B cell (primary cell): ENCODE measurements around the gene CRY2. TPM values are rescaled to one million over a fixed set of nuclear protein-coding genes. Genes with fewer than 3 reads are reported as not detected.

Source experiments
- ATAC-seq: fragments of 200-7000 bp; cut with Tn5 transposase; one replicate; pipeline ENCODE4 v1.10.0; 2021; ENCODE audit warnings: low read depth, mild to moderate bottlenecking, moderate number of reproducible peaks, moderate library complexity
- CTCF ChIA-PET: fragments of 350-600 bp; sonication (Branson Sonifier 250); formaldehyde crosslinking; loops from one replicate; lab custom pipeline; 2021; ENCODE audit warnings: antibody characterized with exemption, inconsistent platforms; lab: Charles Lee
- POLR2A ChIA-PET: fragments of 350-600 bp; sonication (Branson Sonifier 250); formaldehyde crosslinking; loops from one replicate; lab custom pipeline; 2021; ENCODE audit warnings: antibody characterized with exemption; lab: Charles Lee
- DNase-seq: peaks from one replicate; pipeline ENCODE4 v3.0.0; 2013
- H2AFZ ChIP-seq: 2 replicates; pipeline ENCODE4 v1.6.1; 2012; ENCODE audit warnings: mild to moderate bottlenecking, low read depth, low read length; ENCODE audit not compliant: insufficient read depth, poor library complexity, severe bottlenecking
- H3K27ac ChIP-seq, 2 donors: 1 replicate in 1 of 2; 2 replicates in 1 of 2; pipeline ENCODE4 v1.5.1; 2012 to 2013; ENCODE audit warnings: low read length in 2 of 2, mild to moderate bottlenecking in 2 of 2, moderate library complexity in 1 of 2
- H3K27me3 ChIP-seq, 4 experiments: fragments of 200-600 bp in 1 of 4; sonication (generic) in 1 of 4; replicated peaks in 1 of 4; 1 replicate in 2 of 4; 2 replicates in 2 of 4; pipeline versions ENCODE4 v1.6.1 to v1.7.0; 2013 to 2016; ENCODE audit warnings: low read length in 3 of 4, mild to moderate bottlenecking in 2 of 4, mixed read lengths in 1 of 4, moderate library complexity in 1 of 4; ENCODE audit not compliant: insufficient read depth in 4 of 4, control insufficient read depth in 3 of 4; ENCODE audit errors: control extremely low read depth in 1 of 4
- H3K36me3 ChIP-seq, 2 experiments: replicated peaks in 1 of 2; 1 replicate in 1 of 2; 2 replicates in 1 of 2; pipeline versions ENCODE4 v1.6.1 to v1.7.1; 2013; ENCODE audit warnings: low read length in 1 of 2; ENCODE audit not compliant: insufficient read depth in 2 of 2, control insufficient read depth in 1 of 2; ENCODE audit errors: control extremely low read depth in 1 of 2, extremely low read depth in 1 of 2
- H3K4me1 ChIP-seq, 2 donors: fragments of 200-600 bp in 1 of 2; sonication (generic) in 1 of 2; 1 replicate in 1 of 2; 2 replicates in 1 of 2; pipeline versions ENCODE4 v1.5.1 to v1.6.1; 2013 to 2017; ENCODE audit warnings: low read length in 2 of 2; ENCODE audit not compliant: control insufficient read depth in 2 of 2, insufficient read depth in 2 of 2
- H3K4me2 ChIP-seq: replicated peaks from 2 replicates; pipeline ENCODE3; 2012; ENCODE audit warnings: mild to moderate bottlenecking, low read depth, low read length; ENCODE audit not compliant: poor library complexity, severe bottlenecking
- H3K4me3 ChIP-seq, 5 experiments: fragments of 200-600 bp in 1 of 5; sonication (generic) in 1 of 5; 1 replicate in 3 of 5; 2 replicates in 2 of 5; pipeline versions ENCODE4 v1.5.1 to v1.7.0; 2011 to 2016; ENCODE audit warnings: low read length in 4 of 5, mild to moderate bottlenecking in 4 of 5, low read depth in 2 of 5, control low read depth in 1 of 5, moderate library complexity in 1 of 5; ENCODE audit not compliant: insufficient read depth in 1 of 5; ENCODE audit errors: control extremely low read depth in 1 of 5, extremely low read depth in 1 of 5
- H3K79me2 ChIP-seq: fragments of 200-600 bp; sonication (generic); one replicate; pipeline ENCODE4 v1.6.0; 2016; ENCODE audit warnings: low read length; ENCODE audit not compliant: control insufficient read depth, insufficient read depth
- H3K9ac ChIP-seq: fragments of 200-600 bp; sonication (generic); 2 replicates; pipeline ENCODE4 v1.6.1; 2017; ENCODE audit warnings: mild to moderate bottlenecking, low read length, moderate library complexity
- H3K9me3 ChIP-seq, 3 donors: one replicate each; pipeline versions ENCODE4 v1.6.1 to v1.7.1; 2013; ENCODE audit warnings: low read length in 2 of 3; ENCODE audit not compliant: control insufficient read depth in 2 of 3, insufficient read depth in 1 of 3; ENCODE audit errors: control extremely low read depth in 1 of 3
- H4K20me1 ChIP-seq: 2 replicates; pipeline ENCODE4 v1.6.0; 2012; ENCODE audit warnings: mild to moderate bottlenecking, low read length; ENCODE audit not compliant: insufficient read depth, control insufficient read depth, poor library complexity, severe bottlenecking
- H3K27ac Mint-ChIP-seq: one replicate; pipeline ENCODE4 v1.8.0; 2021; ENCODE audit warnings: mixed read lengths
- H3K27me3 Mint-ChIP-seq: one replicate; pipeline ENCODE4 v1.8.0; 2021; ENCODE audit warnings: mixed read lengths
- H3K4me1 Mint-ChIP-seq: one replicate; pipeline ENCODE4 v1.8.0; 2021; ENCODE audit warnings: mixed read lengths
- H3K4me3 Mint-ChIP-seq: one replicate; pipeline ENCODE4 v1.8.0; 2021; ENCODE audit warnings: mixed read lengths
- H3K9me3 Mint-ChIP-seq: one replicate; pipeline ENCODE4 v1.8.0; 2022; ENCODE audit warnings: mixed read lengths; ENCODE audit not compliant: insufficient read depth
- CTCF ChIP-seq: fragments of 200-600 bp; IDR thresholded peaks from one replicate; pipeline ENCODE4 v1.8.0; 2022; ENCODE audit warnings: antibody characterized with exemption, mild to moderate bottlenecking
- EZH2 ChIP-seq: IDR thresholded peaks from 2 replicates; pipeline ENCODE4 v1.6.1; 2012; ENCODE audit warnings: borderline replicate concordance, low read depth, mild to moderate bottlenecking, moderate library complexity, low read length; ENCODE audit not compliant: insufficient read depth, poor library complexity, severe bottlenecking
- WGBS: methylation state at CpG from one replicate; pipeline ENCODE4 v1.1.5; 2013; ENCODE audit warnings: missing lambda C conversion rate; ENCODE audit not compliant: insufficient coverage; 5-methylcytosine and 5-hydroxymethylcytosine counted together
- intact Hi-C: fragments of 100-400 bp; cut with micrococcal nuclease; formaldehyde crosslinking; loops from one replicate; pipeline ENCODE4 v1.10.0; 2022
- polyA minus RNA-seq: library from RNA; depleted of rRNA, polyadenylated mRNA; stranded (reverse); fragments of >200 nt; gene quantifications from 2 replicates; pipeline ENCODE4 v1.2.3, GENCODE V29; 2012
- polyA plus RNA-seq: library from polyadenylated mRNA; depleted of rRNA; stranded (reverse); fragments of >200 nt; gene quantifications from 2 replicates; pipeline ENCODE4 v1.2.3, GENCODE V29; 2012
- total RNA-seq, 2 donors: library from RNA; stranded (reverse); fragments of 120-200 nt in 1 of 2; gene quantifications; 1 replicate in 1 of 2; 2 replicates in 1 of 2; pipeline versions ENCODE4 v1.2.3 to v1.2.4, GENCODE V29; 2013 to 2022

CRY2 gene
- total RNA-seq (65.1 and 77.9 TPM in 2 replicates), polyA plus RNA-seq (20.4 and 22.0 TPM in 2 replicates), polyA minus RNA-seq (75.5 and 121 TPM in 2 replicates)
- total RNA-seq (2013): 27.8 TPM

- peak within 1 kb of the TSS; percentile 87 for H3K4me3 Mint-ChIP-seq
- H3K79me2 ChIP-seq: peaks cover 49% of the 10 kb centered on the region
- no peaks in the 10 kb centered on the region for H3K9me3 ChIP-seq
- H4K20me1 ChIP-seq: peaks cover 33% of the 10 kb centered on the region
- H3K4me2 ChIP-seq: peak within 1 kb of the TSS; percentile 85
- peak within 1 kb of the TSS; percentile 69 for H2AFZ ChIP-seq
- intact Hi-C loops: loop anchor here (1.0 to 10.0 kb wide), 10 partner anchors 38 to 1242 kb away; partner anchors contain the start of genes MAPK8IP1, PHF21A and SLC35C1
- no peaks in the 10 kb centered on the region for H3K36me3 ChIP-seq
- peak; percentile 99 for DNase-seq
- H3K4me1 Mint-ChIP-seq: peaks cover 64% of the 10 kb centered on the region
- WGBS: under 1% methylated on average over 74 of the region's 75 CpGs
- peak within 1 kb of the TSS; percentile 76 to 93 (median 90) for H3K4me3 ChIP-seq
- H3K4me1 ChIP-seq: peaks cover 32 to 43% of the 10 kb centered on the region in 2 donors
- H3K27me3 ChIP-seq: no peaks in the 10 kb centered on the region
- H3K27ac ChIP-seq: peak within 1 kb of the TSS; percentile 83 to 93
- ChIA-PET CTCF (interaction anchor here (0.7 to 2.7 kb wide), 12 partner anchors 11 to 159 kb away, joined by 3 to 12 read pairs (median 4); partner anchors contain the start of gene SLC35C1), POLR2A (interaction anchor here (0.5 to 1.5 kb wide), 11 partner anchors 30 to 273 kb away, joined by 3 to 12 read pairs (median 4); partner anchors contain the start of genes PEX16 and SLC35C1)
- TF ChIP-seq CTCF (no peak), EZH2 (no peak)
- H3K27me3 Mint-ChIP-seq: no peaks in the 10 kb centered on the region
- H3K9ac ChIP-seq: peak within 1 kb of the TSS; percentile 76
- peak within 1 kb of the TSS; percentile 95 for H3K27ac Mint-ChIP-seq
- no peaks in the 10 kb centered on the region for H3K9me3 Mint-ChIP-seq
- ATAC-seq: peak; percentile 89
Measured at GRCh38 chr11:45846974-45847910, at the start of gene CRY2. CRY2 (plus strand) TSS chr11:45847475; CDS start chr11:45847491, 16 bp downstream.
